ENCODE measurements around the gene SDHD. TPM values are rescaled to one million over a fixed set of nuclear protein-coding genes. Genes with fewer than 3 reads are reported as not detected.

The SDHD gene
- total RNA-seq, 1 donor from 2014 or later: 46.9 TPM

DNA sequence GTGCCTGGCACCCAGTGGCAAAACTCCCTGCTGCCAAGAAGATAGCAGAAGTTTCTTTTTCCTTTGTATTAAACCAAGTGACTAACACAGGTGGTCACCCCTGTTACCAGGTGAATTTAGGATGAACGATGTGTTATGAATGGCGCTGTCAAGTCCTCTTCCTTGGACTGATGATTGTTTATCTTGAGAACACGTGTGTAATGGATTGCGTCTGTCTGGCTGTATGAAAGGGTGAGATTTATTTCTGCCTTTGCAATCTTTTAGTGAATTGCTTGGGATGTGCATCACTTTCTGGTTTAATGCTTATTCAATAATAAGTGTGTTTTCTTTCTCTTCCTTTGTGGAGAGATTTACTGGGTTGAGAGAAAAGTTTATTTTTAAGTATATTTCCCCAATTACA is 36.5 kb downstream of the SDHD start:
- Mint-ChIP-seq H3K27ac (no peak overlapping the region), H3K36me3 (ENCODE audit: insufficient read depth) (no peaks in the 10 kb centered on the region), H3K27me3 (no peaks in the 10 kb centered on the region), H3K4me1 (ENCODE audit: low read depth) (no peaks in the 10 kb centered on the region), H3K4me3 (ENCODE audit: low read depth) (no peak overlapping the region), H3K9me3 (ENCODE audit: low read depth) (no peaks in the 10 kb centered on the region)
- TF ChIP-seq, protein P1, sequence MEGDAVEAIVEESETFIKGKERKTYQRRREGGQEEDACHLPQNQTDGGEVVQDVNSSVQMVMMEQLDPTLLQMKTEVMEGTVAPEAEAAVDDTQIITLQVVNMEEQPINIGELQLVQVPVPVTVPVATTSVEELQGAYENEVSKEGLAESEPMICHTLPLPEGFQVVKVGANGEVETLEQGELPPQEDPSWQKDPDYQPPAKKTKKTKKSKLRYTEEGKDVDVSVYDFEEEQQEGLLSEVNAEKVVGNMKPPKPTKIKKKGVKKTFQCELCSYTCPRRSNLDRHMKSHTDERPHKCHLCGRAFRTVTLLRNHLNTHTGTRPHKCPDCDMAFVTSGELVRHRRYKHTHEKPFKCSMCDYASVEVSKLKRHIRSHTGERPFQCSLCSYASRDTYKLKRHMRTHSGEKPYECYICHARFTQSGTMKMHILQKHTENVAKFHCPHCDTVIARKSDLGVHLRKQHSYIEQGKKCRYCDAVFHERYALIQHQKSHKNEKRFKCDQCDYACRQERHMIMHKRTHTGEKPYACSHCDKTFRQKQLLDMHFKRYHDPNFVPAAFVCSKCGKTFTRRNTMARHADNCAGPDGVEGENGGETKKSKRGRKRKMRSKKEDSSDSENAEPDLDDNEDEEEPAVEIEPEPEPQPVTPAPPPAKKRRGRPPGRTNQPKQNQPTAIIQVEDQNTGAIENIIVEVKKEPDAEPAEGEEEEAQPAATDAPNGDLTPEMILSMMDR (IDR thresholded peaks at IDR 0.05; ENCODE audit: unreplicated experiment): no peak
- no peak for DNase-seq (ENCODE audit: low spot score, unreplicated experiment)

DNA sequence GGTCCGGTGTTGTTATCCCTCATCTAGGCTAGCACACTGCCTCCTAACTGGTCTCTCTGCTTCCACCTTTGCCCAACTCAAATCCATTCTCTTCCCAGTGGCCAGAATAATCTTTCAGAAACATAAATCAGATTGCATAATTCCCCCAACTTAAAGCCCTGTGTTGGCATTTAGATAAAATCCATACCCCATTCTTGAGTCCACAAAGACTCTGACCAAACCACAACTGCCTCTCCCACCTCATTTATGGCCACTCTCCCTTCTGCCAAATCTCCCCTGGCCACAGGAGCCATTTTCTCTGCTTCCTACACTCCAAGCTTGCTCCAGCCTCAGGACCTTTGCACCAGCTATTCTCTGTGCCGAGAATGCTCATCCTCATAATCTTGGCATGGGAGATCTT is 40.4 kb downstream of the SDHD start:
- Mint-ChIP-seq H3K36me3 (ENCODE audit: insufficient read depth) (no peaks in the 10 kb centered on the region), H3K27me3 (no peaks in the 10 kb centered on the region), H3K9me3 (ENCODE audit: low read depth) (no peaks in the 10 kb centered on the region), H3K4me3 (ENCODE audit: low read depth) (no peak overlapping the region), H3K4me1 (ENCODE audit: low read depth) (no peaks in the 10 kb centered on the region), H3K27ac (no peak overlapping the region)
- TF ChIP-seq, protein P1 (IDR thresholded peaks at IDR 0.05; ENCODE audit: unreplicated experiment): no peak
- no peak for DNase-seq (ENCODE audit: low spot score, unreplicated experiment)

DNA sequence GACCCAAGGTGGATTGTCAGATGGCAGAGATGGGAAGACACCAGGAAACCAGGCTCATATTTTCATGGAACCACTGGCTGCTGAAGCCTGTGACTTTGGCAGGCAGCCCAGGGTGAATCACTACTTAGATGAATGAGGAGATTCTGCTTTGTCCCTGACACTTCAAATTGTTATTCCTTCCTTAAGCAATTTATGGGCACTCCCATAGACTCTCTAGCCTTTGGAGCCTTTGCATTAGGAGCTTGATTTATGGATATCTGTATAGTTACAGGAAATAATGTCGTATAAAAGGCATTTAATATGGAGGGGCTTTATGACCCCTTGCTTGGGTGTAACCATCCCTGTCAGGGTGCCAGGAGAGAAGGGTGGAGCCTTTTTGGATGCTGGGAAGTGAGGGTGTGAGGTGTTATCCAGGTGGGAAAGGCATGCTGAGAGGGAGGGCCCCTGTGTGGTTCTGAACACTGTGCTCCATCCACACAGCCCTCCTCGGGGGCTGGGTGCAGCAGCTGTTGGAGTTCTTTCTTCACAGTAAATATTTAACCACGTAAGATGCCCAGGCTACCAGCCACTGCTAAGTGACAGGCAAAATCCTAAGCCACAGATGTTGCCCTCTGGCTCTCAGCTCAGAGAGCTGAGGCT is 41.9 kb downstream of the SDHD start:
- no peaks in the 10 kb centered on the region for H3K27me3 Mint-ChIP-seq
- H3K27ac Mint-ChIP-seq: no peak overlapping the region
- H3K9me3 Mint-ChIP-seq (ENCODE audit: low read depth): no peaks in the 10 kb centered on the region
- TF ChIP-seq, protein P1 (IDR thresholded peaks at IDR 0.05; ENCODE audit: unreplicated experiment): no peak
- DNase-seq (ENCODE audit: low spot score, unreplicated experiment): no peak
- H3K4me3 Mint-ChIP-seq (ENCODE audit: low read depth): no peak overlapping the region
- H3K4me1 Mint-ChIP-seq (ENCODE audit: low read depth): no peaks in the 10 kb centered on the region
- H3K36me3 Mint-ChIP-seq (ENCODE audit: insufficient read depth): no peaks in the 10 kb centered on the region

DNA sequence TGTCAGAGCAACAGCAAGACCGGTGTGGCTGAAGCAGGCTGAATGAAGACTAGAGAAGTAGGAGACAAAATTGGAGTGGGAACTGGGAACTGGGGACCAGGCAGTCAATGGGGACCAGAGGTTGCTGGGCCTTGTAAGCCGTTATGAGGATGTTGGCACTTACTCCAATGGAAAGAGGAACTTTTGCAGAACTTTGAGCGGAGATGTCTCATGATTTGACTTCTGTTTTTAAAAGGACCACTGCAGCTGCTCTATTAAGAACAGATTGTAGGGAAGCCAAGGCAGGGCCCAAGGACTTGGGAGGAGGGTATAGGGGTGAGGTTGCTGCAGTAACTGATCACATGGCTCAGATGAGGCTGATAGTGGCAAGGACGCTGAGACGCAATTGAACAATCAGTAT is 43.0 kb downstream of the SDHD start:
- Mint-ChIP-seq H3K4me3 (ENCODE audit: low read depth) (no peak overlapping the region), H3K4me1 (ENCODE audit: low read depth) (no peaks in the 10 kb centered on the region), H3K27ac (no peak overlapping the region), H3K9me3 (ENCODE audit: low read depth) (no peaks in the 10 kb centered on the region), H3K36me3 (ENCODE audit: insufficient read depth) (no peaks in the 10 kb centered on the region), H3K27me3 (no peaks in the 10 kb centered on the region)
- TF ChIP-seq, protein P1 (IDR thresholded peaks at IDR 0.05; ENCODE audit: unreplicated experiment): no peak
- DNase-seq (ENCODE audit: low spot score, unreplicated experiment): no peak

DNA sequence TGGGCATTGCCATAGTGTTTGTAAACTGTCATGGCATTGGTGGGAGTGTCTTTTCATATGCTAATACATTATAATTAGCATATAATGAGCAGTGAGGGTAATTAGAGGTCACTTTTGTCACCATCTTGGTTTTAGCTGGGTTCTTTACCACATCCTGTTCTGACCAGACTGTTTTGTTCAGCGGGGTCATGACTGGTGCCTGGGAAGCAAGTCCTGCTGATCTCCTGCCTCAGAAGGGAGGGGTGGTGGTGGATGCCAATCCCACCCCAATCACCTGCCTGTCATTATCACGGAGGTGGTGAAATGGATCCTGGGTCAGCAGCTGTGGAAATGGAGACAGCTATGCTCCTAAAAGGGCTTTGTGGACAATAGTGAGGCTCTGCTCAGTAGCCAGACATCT is 46.1 kb downstream of the SDHD start:
- DNase-seq (ENCODE audit: low spot score, unreplicated experiment): no peak
- Mint-ChIP-seq H3K9me3 (ENCODE audit: low read depth) (no peaks in the 10 kb centered on the region), H3K4me3 (ENCODE audit: low read depth) (no peak overlapping the region)

More for the DNA sequence above, 46.1 kb downstream of the SDHD start:
- H3K27me3 Mint-ChIP-seq: no peaks in the 10 kb centered on the region
- no peaks in the 10 kb centered on the region for H3K36me3 Mint-ChIP-seq (ENCODE audit: insufficient read depth)
- H3K4me1 Mint-ChIP-seq (ENCODE audit: low read depth): no peaks in the 10 kb centered on the region
- no peak overlapping the region for H3K27ac Mint-ChIP-seq
- TF ChIP-seq, protein P1 (IDR thresholded peaks at IDR 0.05; ENCODE audit: unreplicated experiment): no peak

Measured in progenitor cell of endocrine pancreas (in vitro differentiated cells).